Endothelial cell of umbilical vein (primary cell): ENCODE results near the gene FAHD1.

Source experiments
- CTCF ChIP-seq, 2 donors: IDR thresholded peaks; 1 replicate in 1 of 2; 2 replicates in 1 of 2; pipeline ENCODE4 v1.5.1; 2011; ENCODE audit warnings: low read length in 2 of 2, mild to moderate bottlenecking in 2 of 2, moderate library complexity in 2 of 2, control low read depth in 1 of 2, inconsistent platforms in 1 of 2, low read depth in 1 of 2; ENCODE audit not compliant: insufficient read depth in 1 of 2; ENCODE audit errors: extremely low read depth in 1 of 2
- POLR2A ChIP-seq: IDR thresholded peaks from 2 replicates; pipeline ENCODE4 v1.6.1; 2012; ENCODE audit warnings: low read depth, mild to moderate bottlenecking, control low read depth, low read length

- TF ChIP-seq CTCF (IDR thresholded peaks at IDR 0.05; ENCODE audit: extremely low read depth in 1 of 2, insufficient read depth in 1 of 2, low read depth in 1 of 2, low read length in 2 of 2) (no peak), POLR2A (no peak)
Observed at GRCh38 chr16:1861730-1862129, 34.7 kb downstream of the FAHD1 start.
